T47D (cell line): ENCODE measurements around the gene SP100.
"Not testable (repeated sequence)": the region's sequence is repeated elsewhere in the genome, so short reads cannot be mapped to it uniquely, and the experiment has no call there.

Source experiments
- DNase-seq, 2 experiments: peaks; one replicate each; pipeline versions ENCODE4 v3.0.0 to v3.0.0-alpha.2; 2011 to 2012; ENCODE audit warnings: low read depth in 1 of 2, low spot score in 1 of 2
- JUND ChIP-seq: IDR thresholded peaks from 2 replicates; pipeline ENCODE4 v1.6.1; 2012; ENCODE audit warnings: low read depth
- in situ Hi-C: cut with HindIII; loops from 2 replicates; pipeline ENCODE4 v1.10.0; 2016; ENCODE audit warnings: low sequenced_read_pairs, low pct_unique_long_range_greater_than_20kb

The SP100 gene

DNA sequence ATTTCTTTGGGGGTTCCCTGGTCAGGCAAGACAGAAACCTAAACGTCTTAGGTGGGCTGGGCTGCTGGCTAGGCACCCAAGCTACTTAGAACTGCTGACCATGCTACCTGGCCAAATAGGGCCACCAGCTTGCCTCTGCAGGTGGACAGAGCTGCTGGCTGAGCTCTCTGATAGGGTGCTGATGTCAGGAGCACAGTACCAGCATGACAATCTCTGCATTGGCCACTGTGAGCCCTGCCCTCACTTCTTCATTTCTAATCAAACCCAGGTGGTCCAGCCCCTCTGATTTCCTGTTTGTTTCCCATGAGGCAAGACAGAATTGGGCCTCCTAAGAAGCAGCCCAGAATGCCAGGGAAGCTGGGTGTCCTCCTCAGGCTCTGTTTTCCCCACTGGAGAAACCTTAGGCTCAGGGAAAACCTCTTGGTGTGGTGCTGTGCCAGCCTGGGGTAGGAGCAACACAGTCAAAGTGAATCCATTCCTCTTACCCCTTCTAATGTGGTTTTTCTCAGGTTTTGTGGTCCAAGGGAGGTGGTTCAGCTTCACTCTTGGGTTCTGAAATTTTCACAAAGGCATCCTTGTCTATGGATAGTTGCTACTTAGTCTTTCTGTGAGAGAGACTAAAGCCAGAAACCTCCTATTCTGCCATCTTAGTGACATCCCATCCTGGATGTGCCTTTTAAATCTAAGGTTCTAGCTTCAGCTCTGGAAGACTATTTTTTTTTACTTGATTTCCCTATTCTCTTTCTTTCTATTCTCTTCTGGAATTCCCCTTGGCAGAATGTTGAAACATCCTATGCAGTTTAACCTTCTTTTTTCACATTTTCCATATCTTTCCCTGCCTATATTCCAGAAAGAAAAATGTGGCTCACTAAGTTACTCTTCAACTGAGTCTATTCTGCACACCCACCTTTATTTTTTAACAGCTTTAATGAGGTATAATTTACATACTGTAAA, 15.2 kb downstream of the SP100 start:
- DNase-seq, result no peak
- TF ChIP-seq JUND, result no peak
- in situ Hi-C loops, result no loop called here

- no peak for DNase-seq
- in situ Hi-C loops, result no loop called here
Observed at GRCh38 chr2:230434677-230435324, 18.8 kb downstream of the SP100 start.

DNA sequence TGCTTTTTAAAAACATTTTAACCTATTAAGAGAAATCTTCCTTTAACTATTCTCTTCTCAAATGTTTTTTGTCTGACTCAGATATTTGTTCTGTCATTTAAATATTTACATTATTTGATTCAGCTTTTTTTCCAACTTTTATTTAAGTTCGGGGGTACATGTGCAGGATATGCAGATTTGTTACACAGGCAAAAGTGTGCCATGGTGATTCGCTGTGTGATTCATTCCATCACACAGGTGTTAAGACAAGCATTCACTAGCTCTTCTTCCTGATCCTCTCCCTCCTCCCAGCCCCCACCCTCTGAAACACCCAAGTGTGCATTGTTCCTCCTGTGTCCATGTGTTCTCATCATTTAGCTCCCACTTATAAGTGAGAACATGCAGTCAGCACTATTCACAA, 19.4 kb downstream of the SP100 start:
- DNase-seq, result no peak
- in situ Hi-C loops, result no loop called here
- no peak for TF ChIP-seq JUND

More at GRCh38 chr2:230434677-230435324, 18.8 kb downstream of the SP100 start:
- TF ChIP-seq JUND, result no peak

DNA sequence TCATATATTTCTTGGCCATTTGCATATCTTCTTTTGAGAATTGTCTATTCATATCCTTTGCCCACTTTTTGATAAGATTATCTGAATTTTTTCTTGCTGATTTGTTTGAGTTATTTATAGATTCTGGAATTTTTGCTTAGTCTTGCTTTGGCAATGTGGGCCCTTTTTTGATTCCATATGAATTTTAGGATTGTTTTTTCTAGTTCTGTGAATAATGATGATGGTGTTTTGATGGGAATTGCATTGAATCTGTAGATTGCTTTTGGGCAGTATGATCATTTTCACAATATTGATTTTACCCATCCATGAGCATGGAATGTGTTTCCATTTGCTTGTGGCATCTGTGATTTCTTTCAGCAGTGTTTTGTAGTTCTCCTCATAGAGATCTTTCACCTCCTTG, 23.1 kb downstream of the SP100 start:
- DNase-seq, in situ Hi-C loops: not testable (repeated sequence)

DNA sequence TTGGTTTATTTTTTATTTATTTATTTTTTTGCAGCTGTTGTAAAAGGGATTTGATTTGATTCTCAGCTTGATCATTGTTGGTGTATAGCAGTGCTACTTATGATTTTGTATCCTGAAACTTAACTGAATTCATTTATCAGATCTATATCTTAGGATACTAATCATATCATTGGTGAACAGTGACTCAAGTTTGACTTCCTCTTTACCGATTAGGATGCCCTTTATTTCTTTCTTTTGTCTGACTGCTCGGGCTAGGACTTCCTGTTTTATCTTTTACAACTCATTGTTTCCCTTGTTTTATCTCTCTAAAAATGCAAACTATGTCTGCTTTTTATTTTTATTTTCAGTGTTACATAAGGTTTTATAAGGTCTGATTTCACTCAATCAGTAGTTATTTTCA, 23.6 kb downstream of the SP100 start:
- in situ Hi-C loops, result no loop called here
- no peak for TF ChIP-seq JUND
- DNase-seq, result no peak

DNA sequence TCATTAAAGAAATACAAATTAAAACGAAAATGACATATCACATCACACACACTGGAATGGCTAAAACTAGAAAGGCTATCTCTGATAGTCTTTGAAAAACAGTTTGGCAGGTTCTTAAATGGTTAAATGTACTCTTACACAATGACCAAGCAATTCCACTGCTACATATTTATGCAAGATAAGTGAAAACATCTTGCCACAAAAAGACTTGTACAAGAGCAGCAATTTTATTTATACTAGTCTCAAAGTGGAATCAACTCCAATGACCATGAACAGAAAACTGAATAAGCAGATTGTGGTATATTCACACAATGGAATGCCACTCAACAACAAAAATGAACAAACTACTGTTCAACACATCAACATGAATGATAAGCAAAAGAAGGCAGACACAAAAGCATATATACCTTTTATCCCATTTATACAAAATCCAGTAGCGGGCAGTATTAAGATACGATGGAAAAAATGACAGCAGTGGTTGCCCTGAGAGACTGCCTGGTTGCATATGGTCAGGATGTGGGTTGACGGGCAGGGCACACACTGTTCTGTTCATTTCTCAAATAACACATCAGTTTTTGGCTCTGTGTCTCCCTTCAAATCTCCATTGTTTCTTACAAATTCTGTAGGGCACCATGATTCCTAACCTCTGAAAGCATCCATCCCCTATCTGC, 25.4 kb downstream of the SP100 start:
- TF ChIP-seq JUND, result no peak
- in situ Hi-C loops, result no loop called here
- no peak for DNase-seq

GRCh38 chr2:230443541-230443940, 27.5 kb downstream of the SP100 start:
- no peak for TF ChIP-seq JUND
- no peak for DNase-seq
- in situ Hi-C loops, result no loop called here

DNA sequence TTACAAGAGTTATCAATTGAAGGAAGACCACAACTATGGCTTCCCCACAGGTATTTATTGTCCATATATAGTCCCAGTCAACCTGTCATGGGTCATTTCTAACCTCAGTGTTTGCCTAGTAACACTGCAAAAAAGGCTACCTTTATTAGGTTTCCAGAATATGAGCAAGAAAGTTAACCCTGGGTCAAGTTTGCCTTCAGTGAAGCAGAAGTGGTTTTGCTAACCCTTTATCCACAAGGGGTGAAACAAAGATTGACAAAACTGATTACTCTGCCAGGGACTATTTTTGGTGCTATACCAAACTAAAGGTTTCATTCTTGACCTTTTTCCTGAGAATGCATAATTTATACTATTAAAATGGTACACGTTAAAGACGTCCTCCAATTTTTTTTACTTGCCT, 28.8 kb downstream of the SP100 start:
- in situ Hi-C loops, result no loop called here
- no peak for TF ChIP-seq JUND
- no peak for DNase-seq

- no peak for TF ChIP-seq JUND
- in situ Hi-C loops, result no loop called here
- DNase-seq, result no peak
Observed at GRCh38 chr2:230447036-230447435, 31.0 kb downstream of the SP100 start.

GRCh38 chr2:230447455-230448451, 31.8 kb downstream of the SP100 start:
- in situ Hi-C loops, result no loop called here
- DNase-seq, result no peak
- no peak for TF ChIP-seq JUND

DNA sequence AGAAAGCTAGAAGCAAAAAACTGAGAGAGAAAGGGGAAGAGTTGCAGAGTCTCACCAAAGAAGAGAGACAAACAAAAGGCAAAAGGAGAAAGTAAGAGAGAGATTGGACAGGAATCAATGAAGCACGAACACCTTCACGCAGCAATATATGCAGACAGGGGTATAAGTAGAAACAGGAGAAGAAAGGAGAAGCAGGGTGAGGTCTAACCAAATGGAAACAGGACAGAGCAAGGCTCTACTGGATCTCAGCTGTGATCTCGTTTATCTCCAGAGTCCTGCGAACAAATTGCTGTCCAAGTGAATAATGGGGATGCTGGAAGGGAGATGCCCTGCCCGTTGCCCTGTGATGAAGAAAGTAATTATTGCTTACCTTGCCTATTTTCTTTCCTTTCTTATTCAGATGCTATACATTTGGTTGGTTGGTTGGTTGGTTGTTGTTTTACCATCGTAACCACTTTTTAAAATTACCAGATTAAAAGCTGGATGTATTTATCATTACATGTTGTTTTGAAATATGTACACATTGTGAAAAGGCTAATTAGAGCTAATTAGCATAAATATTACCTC, 34.0 kb downstream of the SP100 start:
- in situ Hi-C loops, result no loop called here

More for the DNA sequence above, 34.0 kb downstream of the SP100 start:
- TF ChIP-seq JUND, result no peak
- DNase-seq, result no peak
